ENCODE results near the gene ANKH. TPM values are rescaled to one million over a fixed set of nuclear protein-coding genes. Genes with fewer than 3 reads are reported as not detected.

The ANKH gene
- total and polyA plus RNA-seq, 2 of the 13 experiments (the other 11 are each of a cell fraction or from before 2014, with no cell fraction given) = 25.0 to 36.0 TPM

- TF ChIP-seq CSRNP1 (CRISPR knock-in tag; IDR thresholded peaks at IDR 0.05) (no peak), ZNF354B (CRISPR knock-in tag; IDR thresholded peaks at IDR 0.05) (no peak), RAD51 (IDR thresholded peaks at IDR 0.05; ENCODE audit: borderline replicate concordance) (no peak)
Measured at GRCh38 chr5:14810282-14810681, 61.3 kb downstream of the ANKH start (continued).

- POLR2A ChIA-PET = no interaction called here
- Histone ChIP-seq H3K9ac (ENCODE audit: insufficient read depth, low read depth, low read length) (0 out of 2 replicates have a peak overlapping the region, but pooled peaks have one; percentile 9), H3K79me2 (ENCODE audit: insufficient read depth, low read length) (no peaks in the 10 kb centered on the region), H2AFZ (ENCODE audit: low read length) (no peak overlapping the region), H3K27me3 (ENCODE audit: control insufficient read depth in 1 of 2, insufficient read depth in 2 of 2, low read length in 2 of 2) (no peaks in the 10 kb centered on the region), H4K20me1 (ENCODE audit: insufficient read depth, low read length) (no peaks in the 10 kb centered on the region), H3K9me3 (ENCODE audit: low read length) (no peaks in the 10 kb centered on the region), H3K4me1 (ENCODE audit: insufficient read depth, low read length) (peaks cover 34% of the 10 kb centered on the region), H3K4me2 (ENCODE audit: low read depth, low read length) (no peak overlapping the region), H3K4me3 (replicated peaks in 1 of 3; ENCODE audit: insufficient read depth in 1 of 3, low read depth in 2 of 3, low read length in 3 of 3) (no peak overlapping the region), H3K27ac (ENCODE audit: extremely low read length, insufficient read depth, low read length) (peak overlapping the region; percentile 37), H3K36me3 (replicated peaks in 1 of 2; ENCODE audit: control insufficient read depth in 1 of 2, insufficient read depth in 2 of 2, low read length in 2 of 2) (peaks cover 0 to 13% of the 10 kb centered on the region in 2 experiments; a peak in 3 of 5 replicates)
- intact Hi-C loops (cut with micrococcal nuclease; ENCODE audit: unreplicated experiment) (no loop called here), in situ Hi-C loops (cut with HindIII; ENCODE audit: extremely low pct_ligation_motif_present, low pct_unique_long_range_greater_than_20kb) (no loop called here)
- FAIRE-seq = peak; percentile 60
- no TSS peak for BruUV-seq (replicated peaks)
- peak; percentile 85 for ATAC-seq
- DNase-seq (ENCODE audit: low spot score) = peak; percentile 65
- CTCF ChIA-PET (ENCODE audit: low intra/inter-chr PET ratio, low total read pairs) = no interaction called here
- 61% methylated on average over 11 of the region's 11 CpGs for WGBS (ENCODE audit: low lambda C conversion rate)
- TF ChIP-seq ZNF407 (CRISPR knock-in tag; IDR thresholded peaks at IDR 0.05; ENCODE audit: not compliant biosample characterization) = no peak
- peak; percentile 42; the same call in 1 of the 2 replicates for TF ChIP-seq ATF3 (CRISPR knock-in tag; IDR thresholded peaks at IDR 0.05)
- 0 out of 2 replicates have a peak, but pooled peaks have one; percentile 16 for TF ChIP-seq ZBTB38 (CRISPR knock-in tag; IDR thresholded peaks at IDR 0.05)
- no peak for TF ChIP-seq ZNF558 (CRISPR knock-in tag; IDR thresholded peaks at IDR 0.05; ENCODE audit: borderline replicate concordance)
- TF ChIP-seq GABPA (IDR thresholded peaks at IDR 0.05; ENCODE audit: low read depth, low read length) = no peak
- TF ChIP-seq GABPA (CRISPR knock-in tag; IDR thresholded peaks at IDR 0.05; ENCODE audit: low read depth) = peak; percentile 61
- TF ChIP-seq GABPB1 (CRISPR knock-in tag; IDR thresholded peaks at IDR 0.05) = peak; percentile 28; the same call in 1 of the 2 replicates
Measured at GRCh38 chr5:14809369-14810155, 62.0 kb downstream of the ANKH start.
